Vagina (tissue), 2 donors: ENCODE results near the gene TANGO6.

Experiments used
- CTCF ChIP-seq, 3 experiments: fragments of 450-650 bp in 2 of 3; fragments of 200-600 bp in 1 of 3; sonication (generic) in 1 of 3; IDR thresholded peaks; one replicate each; pipeline ENCODE4 v1.5.1; 2017 to 2019; ENCODE audit warnings: antibody characterized with exemption in 3 of 3, mild to moderate bottlenecking in 2 of 3, moderate library complexity in 2 of 3
- POLR2A ChIP-seq, 2 donors: fragments of 450-650 bp; IDR thresholded peaks; one replicate each; pipeline ENCODE4 v1.6.1; 2017; ENCODE audit warnings: antibody characterized with exemption in 2 of 2, mild to moderate bottlenecking in 2 of 2, moderate library complexity in 2 of 2

- no peak for TF ChIP-seq POLR2A (IDR thresholded peaks at IDR 0.05)
- TF ChIP-seq CTCF (IDR thresholded peaks at IDR 0.05), result no peak
Measured at GRCh38 chr16:68873635-68874471, 30.5 kb downstream of the TANGO6 start.
